Activated CD8-positive, alpha-beta T cell treated with anti-CD3 and anti-CD28 coated beads for 36 hours (primary cell): ENCODE data around the gene MAX. TPM values are rescaled to one million over a fixed set of nuclear protein-coding genes. Genes with fewer than 3 reads are reported as not detected.

Source experiments
- ATAC-seq: fragments of 200-7000 bp; cut with Tn5 transposase; one replicate; pipeline ENCODE4 v1.10.0; 2021; ENCODE audit warnings: mild to moderate bottlenecking, moderate library complexity
- CTCF ChIA-PET: fragments of 350-600 bp; sonication (Branson Sonifier 250); formaldehyde crosslinking; loops from one replicate; lab custom pipeline; 2021; ENCODE audit warnings: antibody characterized with exemption; lab: Charles Lee
- POLR2A ChIA-PET: fragments of 350-600 bp; sonication (Branson Sonifier 250); formaldehyde crosslinking; loops from one replicate; lab custom pipeline; 2021; ENCODE audit warnings: antibody characterized with exemption; lab: Charles Lee
- DNase-seq: peaks from one replicate; pipeline ENCODE4 v3.0.0-alpha.2; 2020
- H3K27ac Mint-ChIP-seq: one replicate; pipeline ENCODE4 v1.8.0; 2021; ENCODE audit warnings: mild to moderate bottlenecking, mixed read lengths
- H3K27me3 Mint-ChIP-seq: one replicate; pipeline ENCODE4 v1.8.0; 2021; ENCODE audit warnings: mixed read lengths
- H3K36me3 Mint-ChIP-seq: one replicate; pipeline ENCODE4 v1.8.0; 2021; ENCODE audit warnings: low read depth, mixed read lengths
- H3K4me1 Mint-ChIP-seq: one replicate; pipeline ENCODE4 v1.8.0; 2021; ENCODE audit warnings: low read depth, mixed read lengths
- H3K4me3 Mint-ChIP-seq: one replicate; pipeline ENCODE4 v1.8.0; 2021; ENCODE audit warnings: mild to moderate bottlenecking, moderate library complexity, mixed read lengths
- H3K9me3 Mint-ChIP-seq: one replicate; pipeline ENCODE4 v1.8.0; 2021; ENCODE audit warnings: mixed read lengths
- intact Hi-C: fragments of 100-400 bp; cut with micrococcal nuclease; formaldehyde crosslinking; loops from one replicate; pipeline ENCODE4 v1.10.0; 2022
- total RNA-seq, 2 experiments: library from RNA; stranded (reverse); gene quantifications; one replicate each; pipeline ENCODE4 v1.2.3, GENCODE V29; 2021
- TF ChIP-seq, protein P1 (sequence below): fragments of 200-600 bp; IDR thresholded peaks from one replicate; pipeline ENCODE4 v1.8.0; 2022; ENCODE audit warnings: antibody characterized with exemption, mild to moderate bottlenecking

The MAX gene
- total RNA-seq, 2 experiments from 2014 or later: 92.6 to 92.8 TPM

DNA sequence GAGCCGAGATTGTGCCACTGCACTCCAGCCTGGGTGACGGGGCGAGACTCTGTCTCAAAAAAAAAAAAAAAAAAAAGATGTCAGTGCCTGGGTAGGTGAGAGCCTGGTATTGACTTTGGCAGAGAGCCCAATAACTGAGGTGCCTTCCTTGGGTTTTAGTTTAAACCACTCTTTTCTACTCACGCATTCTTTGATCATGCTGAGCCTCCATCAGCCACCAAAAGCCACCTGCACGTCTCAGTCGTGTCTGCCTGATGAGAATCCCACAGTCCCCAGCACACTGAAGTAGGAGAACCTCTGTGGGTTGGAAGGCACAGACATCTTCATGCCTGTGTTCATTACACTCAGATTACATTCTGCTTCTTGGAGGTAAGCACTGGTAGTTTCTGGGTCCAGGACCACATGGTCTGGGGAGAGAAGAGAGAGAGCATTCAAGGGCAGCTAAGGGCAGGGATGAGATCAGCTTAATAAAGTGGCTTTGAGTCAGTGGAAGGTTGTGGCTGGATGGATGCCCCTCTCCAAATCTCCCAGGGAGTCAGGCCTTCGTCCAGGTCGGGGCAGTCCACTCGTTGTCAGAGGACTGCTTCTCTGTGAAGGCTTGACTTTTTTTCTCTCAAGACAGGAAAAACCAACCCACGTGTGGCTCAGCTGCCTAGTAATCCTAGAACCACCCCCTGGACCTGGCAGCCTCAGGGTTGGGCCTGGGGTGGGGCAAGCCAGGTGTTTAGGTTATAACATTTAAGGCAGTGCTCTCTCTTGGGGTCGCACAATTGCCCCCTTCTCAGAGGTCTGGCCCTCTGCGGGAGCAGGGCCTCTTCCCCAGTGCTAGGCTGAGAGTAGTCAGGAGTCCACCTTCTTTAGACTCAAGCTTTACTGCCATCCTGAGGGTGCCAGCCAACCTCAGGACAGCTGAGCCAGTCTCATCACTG, 32.6 kb upstream of the MAX start:
- TF ChIP-seq, protein P1, sequence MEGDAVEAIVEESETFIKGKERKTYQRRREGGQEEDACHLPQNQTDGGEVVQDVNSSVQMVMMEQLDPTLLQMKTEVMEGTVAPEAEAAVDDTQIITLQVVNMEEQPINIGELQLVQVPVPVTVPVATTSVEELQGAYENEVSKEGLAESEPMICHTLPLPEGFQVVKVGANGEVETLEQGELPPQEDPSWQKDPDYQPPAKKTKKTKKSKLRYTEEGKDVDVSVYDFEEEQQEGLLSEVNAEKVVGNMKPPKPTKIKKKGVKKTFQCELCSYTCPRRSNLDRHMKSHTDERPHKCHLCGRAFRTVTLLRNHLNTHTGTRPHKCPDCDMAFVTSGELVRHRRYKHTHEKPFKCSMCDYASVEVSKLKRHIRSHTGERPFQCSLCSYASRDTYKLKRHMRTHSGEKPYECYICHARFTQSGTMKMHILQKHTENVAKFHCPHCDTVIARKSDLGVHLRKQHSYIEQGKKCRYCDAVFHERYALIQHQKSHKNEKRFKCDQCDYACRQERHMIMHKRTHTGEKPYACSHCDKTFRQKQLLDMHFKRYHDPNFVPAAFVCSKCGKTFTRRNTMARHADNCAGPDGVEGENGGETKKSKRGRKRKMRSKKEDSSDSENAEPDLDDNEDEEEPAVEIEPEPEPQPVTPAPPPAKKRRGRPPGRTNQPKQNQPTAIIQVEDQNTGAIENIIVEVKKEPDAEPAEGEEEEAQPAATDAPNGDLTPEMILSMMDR: no peak
- Mint-ChIP-seq H3K27me3 (no peaks in the 10 kb centered on the region), H3K27ac (no peak overlapping the region), H3K9me3 (no peaks in the 10 kb centered on the region), H3K4me1 (peaks cover 5% of the 10 kb centered on the region), H3K4me3 (no peak overlapping the region), H3K36me3 (no peaks in the 10 kb centered on the region)
- intact Hi-C loops: no loop called here
- ChIA-PET CTCF (interaction anchor here (0.6 kb wide), 1 partner anchor 29 kb away, joined by 3 read pairs; no protein-coding TSS in a partner anchor), POLR2A (no interaction called here)
- DNase-seq (no peak), ATAC-seq (peak; percentile 42)

DNA sequence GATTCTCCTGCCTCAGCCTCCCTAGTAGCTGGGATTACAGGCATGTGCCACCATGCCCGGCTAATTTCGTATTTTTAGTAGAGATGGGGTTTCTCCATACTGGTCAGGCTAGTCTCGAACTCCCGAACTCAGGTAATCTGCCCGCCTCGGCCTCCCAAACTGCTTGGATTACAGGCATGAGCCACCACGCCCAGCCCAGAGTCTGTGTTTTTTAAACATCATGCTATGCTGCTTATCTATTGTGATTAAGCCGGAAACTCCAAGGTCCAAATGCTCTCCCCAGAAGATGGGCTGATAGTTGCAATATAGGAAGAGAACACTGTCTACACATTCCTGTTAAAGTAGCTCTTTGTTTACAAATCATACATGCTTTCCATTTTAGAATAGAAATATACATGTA, 30.5 kb upstream of the MAX start:
- Mint-ChIP-seq H3K9me3 (no peaks in the 10 kb centered on the region), H3K36me3 (no peaks in the 10 kb centered on the region), H3K27ac (no peak overlapping the region), H3K4me3 (no peak overlapping the region), H3K4me1 (peaks cover 5% of the 10 kb centered on the region), H3K27me3 (no peaks in the 10 kb centered on the region)
- TF ChIP-seq, protein P1: no peak
- intact Hi-C loops: no loop called here
- no peak for DNase-seq
- no peak for ATAC-seq
- ChIA-PET POLR2A (no interaction called here), CTCF (interaction anchor here (0.6 kb wide), 1 partner anchor 14 kb away, joined by 3 read pairs; no protein-coding TSS in a partner anchor)

DNA sequence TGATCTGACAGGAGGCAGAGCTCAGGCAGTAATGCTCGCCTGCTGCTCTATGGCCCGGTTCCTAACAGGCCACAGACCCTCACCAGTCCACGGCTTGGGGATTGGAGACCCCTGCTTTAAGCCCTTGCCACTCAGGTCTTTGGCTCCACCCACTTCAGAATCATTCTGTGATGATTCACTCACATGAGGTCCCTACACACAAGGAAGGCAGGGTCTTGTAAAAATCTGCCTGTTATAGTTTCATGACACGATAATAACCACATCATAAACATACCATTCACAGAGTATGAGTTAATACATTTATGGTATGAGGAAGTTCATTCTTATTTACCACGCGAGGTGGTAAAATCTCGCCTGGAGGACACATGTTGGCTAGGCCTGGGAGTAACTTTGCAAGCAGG, 29.0 kb upstream of the MAX start:
- TF ChIP-seq, protein P1: no peak
- ChIA-PET CTCF (no interaction called here), POLR2A (no interaction called here)
- Mint-ChIP-seq H3K27ac (no peak overlapping the region), H3K27me3 (no peaks in the 10 kb centered on the region), H3K9me3 (no peaks in the 10 kb centered on the region), H3K4me1 (peaks cover 5% of the 10 kb centered on the region), H3K36me3 (no peaks in the 10 kb centered on the region), H3K4me3 (no peak overlapping the region)
- intact Hi-C loops: no loop called here
- peak; percentile 49 for ATAC-seq
- no peak for DNase-seq

DNA sequence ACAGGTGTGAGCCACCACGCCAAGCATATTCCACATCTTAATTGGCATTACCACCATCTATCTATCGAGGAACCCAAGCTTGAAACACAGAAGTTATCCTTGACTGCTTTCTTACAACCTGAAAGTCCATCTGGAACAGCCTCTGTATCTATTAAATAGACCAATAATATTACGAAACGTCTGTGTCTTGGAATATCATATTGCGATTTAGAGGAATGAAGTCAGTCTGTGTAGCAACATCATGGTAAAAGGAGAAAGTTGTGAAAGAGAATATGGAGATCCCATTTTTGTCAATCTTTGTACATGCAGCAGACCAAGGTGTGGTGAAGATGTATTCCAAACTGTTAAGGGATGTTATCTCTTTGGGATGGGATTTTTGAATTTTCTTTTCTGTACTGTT, 25.8 kb upstream of the MAX start:
- no peak overlapping the region for H3K27ac Mint-ChIP-seq

More for the DNA sequence above, 25.8 kb upstream of the MAX start:
- POLR2A ChIA-PET: no interaction called here
- ATAC-seq (no peak), DNase-seq (no peak)
- Mint-ChIP-seq H3K4me3 (no peak overlapping the region), H3K4me1 (no peaks in the 10 kb centered on the region), H3K36me3 (no peaks in the 10 kb centered on the region), H3K27me3 (peaks cover 6% of the 10 kb centered on the region), H3K9me3 (no peaks in the 10 kb centered on the region)
- intact Hi-C loops: no loop called here
- CTCF ChIA-PET: no interaction called here
- TF ChIP-seq, protein P1: no peak
